ENCODE results near the gene UBAP1L.
"Not testable (repeated sequence)": the region's sequence is repeated elsewhere in the genome, so short reads cannot be mapped to it uniquely, and the experiment has no call there.

The UBAP1L gene

DNA sequence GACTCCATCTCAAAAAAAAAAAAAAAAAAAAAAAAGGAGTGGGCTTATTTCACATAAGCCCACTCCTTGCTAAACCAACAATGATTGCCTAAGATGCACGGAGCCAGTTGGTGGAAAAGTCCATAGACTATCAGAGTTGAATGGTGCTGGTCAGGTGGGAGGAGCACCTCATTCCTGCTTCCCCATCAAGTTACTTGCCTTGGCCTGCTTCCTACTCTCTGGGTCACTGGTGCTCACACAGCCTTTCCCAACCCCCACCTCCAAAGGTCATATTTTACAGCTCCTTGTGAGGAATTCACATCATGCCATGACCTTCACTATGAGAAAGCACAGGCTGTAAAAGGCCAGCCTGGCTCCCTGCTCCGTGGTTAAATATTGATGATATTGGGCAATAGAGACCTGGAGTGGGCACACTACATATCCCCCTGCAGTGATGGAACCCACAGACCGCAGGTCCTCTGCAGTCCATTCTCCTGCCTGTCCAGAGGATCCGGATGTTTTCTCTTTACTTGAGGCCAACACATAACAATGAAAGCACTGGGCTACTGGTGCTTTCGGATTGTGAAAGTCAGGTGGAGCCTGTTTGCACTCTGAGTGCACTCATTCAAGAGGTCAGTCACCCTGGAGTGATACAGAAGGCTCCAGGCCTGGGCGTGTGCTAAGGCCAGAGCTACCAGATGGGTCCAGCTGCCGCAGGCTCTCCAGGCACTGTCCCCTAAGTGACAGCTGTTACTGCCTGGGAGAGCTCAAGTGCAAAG, 70.1 kb downstream of the UBAP1L start, which contains the start of gene SLC51B:
TSS of gene SLC51B (plus strand) at position 664 of the 758 bp plus-strand sequence. CDS start 4,618 bp downstream, outside the sequence.
- DNase-seq (ENCODE audit: low read depth, low spot score) = no peak

DNA sequence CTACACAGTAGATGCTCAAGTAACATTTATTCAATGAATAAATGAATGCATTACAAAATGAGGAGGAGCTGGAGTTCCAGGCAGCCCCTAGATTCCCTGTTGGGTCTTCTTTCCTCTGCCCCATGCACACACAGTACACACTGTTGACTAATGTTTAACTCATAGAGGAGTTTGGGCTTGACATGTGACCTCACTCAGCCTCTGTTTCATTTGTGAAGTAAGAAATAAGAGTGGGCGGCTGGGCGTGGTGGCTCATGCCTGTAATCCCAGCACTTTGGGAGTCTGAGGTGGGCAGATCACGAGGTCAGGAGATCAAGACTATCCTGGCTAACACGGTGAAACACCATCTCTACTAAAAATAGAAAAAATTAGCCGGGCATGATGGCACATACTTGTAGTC, 70.8 kb downstream of the UBAP1L start:
- not testable (repeated sequence) for DNase-seq (ENCODE audit: low read depth, low spot score)

DNA sequence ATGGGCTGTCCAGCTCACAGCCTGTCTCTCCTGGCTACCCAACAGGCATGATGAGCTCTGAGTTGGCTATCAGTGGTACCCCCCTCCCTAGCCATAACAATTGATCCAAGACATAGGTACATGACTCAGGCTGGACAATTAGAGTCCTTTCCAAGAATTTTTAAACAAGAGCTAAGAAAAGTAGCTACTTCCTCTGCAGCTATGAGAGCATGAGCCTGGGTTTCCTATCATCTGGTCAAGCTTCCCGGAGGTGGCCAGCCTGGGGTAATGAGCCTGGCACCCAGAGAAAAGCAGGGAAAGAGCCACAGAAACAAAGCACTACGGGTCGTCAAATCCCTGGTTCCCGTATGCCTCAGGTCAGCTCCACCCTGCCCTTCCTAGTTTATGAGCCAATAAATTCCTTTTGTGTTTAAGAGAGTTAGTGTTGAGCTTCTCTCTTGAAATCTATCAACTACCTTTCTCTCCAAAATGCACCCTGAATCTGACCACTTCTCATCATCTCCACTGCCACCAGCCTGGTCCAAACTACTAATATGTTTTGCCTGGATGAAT, 72.1 kb downstream of the UBAP1L start:
- no peak for DNase-seq (ENCODE audit: low read depth, low spot score)
